Testis (tissue), 2 donors: Measurements from ENCODE around the gene KCTD10.

ENCODE experiments used
- CTCF ChIP-seq, 3 experiments: fragments of 450-650 bp in 2 of 3; fragments of 200-600 bp in 1 of 3; sonication (generic) in 1 of 3; IDR thresholded peaks; one replicate each; pipeline ENCODE4 v1.5.1; 2016 to 2019; ENCODE audit warnings: antibody characterized with exemption in 3 of 3, mild to moderate bottlenecking in 2 of 3, moderate library complexity in 1 of 3
- POLR2A ChIP-seq: fragments of 450-650 bp; IDR thresholded peaks from one replicate; pipeline ENCODE4 v1.6.1; 2017; ENCODE audit warnings: antibody characterized with exemption, mild to moderate bottlenecking, moderate library complexity

DNA sequence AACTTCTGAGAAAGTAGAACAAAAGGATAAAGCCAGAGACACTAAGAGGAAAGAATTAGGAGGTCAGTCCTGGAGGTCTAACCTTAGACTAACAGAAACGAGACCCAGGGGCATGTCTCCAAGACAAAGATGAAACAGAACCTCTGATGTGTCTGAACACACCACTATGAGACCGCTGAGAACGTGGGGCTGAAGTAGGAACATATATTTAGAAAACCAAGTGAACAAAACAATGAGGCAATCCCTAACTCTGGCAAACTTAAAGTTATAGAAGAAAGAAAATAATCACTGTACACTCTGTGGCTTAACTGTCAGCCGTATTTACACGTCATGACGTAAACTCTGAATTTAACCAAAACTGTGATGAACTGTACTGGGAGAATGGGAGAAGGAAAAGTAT is 17.9 kb downstream of the KCTD10 start:
- no peak for TF ChIP-seq CTCF (IDR thresholded peaks at IDR 0.05)
- no peak for TF ChIP-seq POLR2A
